Measurements from ENCODE around the gene TSC1.
"Not testable (repeated sequence)": the region's sequence is repeated elsewhere in the genome, so short reads cannot be mapped to it uniquely, and the experiment has no call there.

The TSC1 gene

DNA sequence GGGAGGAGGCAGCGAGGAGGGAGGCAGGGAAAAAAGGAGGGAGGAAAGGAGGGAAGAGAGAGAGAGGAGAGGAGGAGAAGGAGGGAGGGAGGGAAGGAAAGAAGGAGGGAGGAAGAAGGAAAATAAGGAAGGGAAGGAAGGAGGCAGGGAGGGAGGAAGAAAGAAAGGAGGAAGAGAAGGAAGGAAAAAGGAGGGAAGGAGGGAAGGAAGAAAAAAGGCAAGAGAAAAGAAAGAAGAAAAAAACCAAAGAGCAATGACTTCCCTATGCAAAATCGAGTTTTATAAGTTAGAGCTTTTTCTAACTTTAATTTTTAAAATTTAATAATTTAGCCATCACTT is 33.7 kb upstream of the TSC1 start:
- DNase-seq (ENCODE audit: low read depth in 2 of 3, low spot score in 1 of 3) = no peak

DNA sequence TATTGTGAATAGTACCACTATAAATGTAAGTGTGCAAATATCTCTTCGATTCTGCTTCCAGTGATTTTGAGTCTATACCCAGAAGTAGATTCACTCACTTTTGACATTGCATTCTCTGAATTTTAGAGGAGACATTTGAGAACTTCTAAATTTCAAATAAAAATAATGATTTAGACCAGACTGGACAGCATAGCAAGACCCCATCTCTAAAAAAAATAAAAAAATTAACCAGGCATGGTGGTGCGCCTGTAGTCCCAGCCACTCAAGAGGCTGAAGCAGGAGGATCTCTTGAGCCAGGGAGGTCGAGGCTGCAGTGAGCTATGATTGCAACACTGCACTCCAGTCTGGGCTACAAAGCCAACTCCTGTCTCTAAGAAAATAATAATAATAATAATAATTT is 32.2 kb upstream of the TSC1 start:
- DNase-seq (ENCODE audit: low read depth in 2 of 3, low spot score in 1 of 3) = no peak

DNA sequence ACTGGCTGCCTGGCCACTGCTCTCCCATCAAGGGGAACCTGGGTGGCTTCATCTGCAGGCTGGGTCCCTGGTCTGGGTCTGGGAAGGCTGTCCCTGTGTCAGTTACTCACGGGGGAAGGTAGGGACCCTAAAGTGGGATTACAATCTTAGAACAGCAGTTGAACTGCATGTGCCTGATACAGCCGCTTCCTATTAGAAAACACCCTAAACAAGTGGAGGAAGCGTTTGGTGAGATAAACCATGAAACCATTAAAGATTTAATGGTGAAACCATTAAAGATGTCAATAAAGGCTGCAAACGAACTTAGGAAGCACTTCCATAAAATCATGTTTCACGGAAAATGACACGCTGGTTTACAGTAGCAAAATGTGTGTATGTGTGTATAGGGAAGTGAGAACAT is 31.5 kb upstream of the TSC1 start:
- no peak for DNase-seq (ENCODE audit: low read depth in 2 of 3, low spot score in 1 of 3)

DNA sequence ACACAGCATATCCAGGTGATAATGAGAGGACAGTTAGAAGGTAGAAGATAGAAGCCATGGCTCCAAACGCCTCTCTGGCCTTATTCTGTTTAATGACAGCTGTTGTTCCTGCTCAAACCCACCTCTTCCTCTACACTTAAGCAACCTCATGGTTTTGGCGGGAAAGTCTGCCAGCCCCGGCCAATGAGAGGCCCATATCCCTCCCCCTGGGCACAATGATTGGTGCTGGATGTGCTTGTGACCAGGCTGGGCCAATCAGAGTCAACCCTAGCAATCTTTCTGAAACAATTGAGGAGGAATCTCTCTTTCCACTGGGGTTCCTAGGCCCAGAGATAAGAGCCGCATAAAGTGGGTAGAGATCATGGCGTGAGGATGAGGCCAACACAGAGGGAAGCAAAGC is 29.3 kb upstream of the TSC1 start:
- DNase-seq (ENCODE audit: low read depth in 2 of 3, low spot score in 1 of 3) = peak in 2 of 3 donors; percentile 8

DNA sequence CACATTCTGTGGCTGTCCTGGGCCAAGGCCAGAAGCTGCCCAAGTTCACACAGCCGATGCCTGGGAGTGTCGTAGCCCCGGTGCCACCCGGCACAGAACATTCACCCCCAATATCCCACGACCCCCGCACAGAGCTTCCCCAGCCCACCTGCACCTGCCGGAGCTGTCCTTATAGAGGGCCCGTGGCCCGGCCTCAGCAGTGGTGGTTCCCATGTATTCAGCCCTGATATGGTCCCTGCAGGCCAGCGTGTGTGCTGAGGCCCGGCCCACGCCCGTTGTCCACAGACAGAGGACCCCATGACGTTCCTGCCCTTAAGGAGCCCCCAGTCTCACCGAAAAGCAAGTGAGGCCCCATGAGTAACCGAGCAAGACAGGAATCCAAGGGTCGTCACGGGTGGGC is 28.8 kb upstream of the TSC1 start:
- no peak for DNase-seq (ENCODE audit: low read depth in 2 of 3, low spot score in 1 of 3)

DNA sequence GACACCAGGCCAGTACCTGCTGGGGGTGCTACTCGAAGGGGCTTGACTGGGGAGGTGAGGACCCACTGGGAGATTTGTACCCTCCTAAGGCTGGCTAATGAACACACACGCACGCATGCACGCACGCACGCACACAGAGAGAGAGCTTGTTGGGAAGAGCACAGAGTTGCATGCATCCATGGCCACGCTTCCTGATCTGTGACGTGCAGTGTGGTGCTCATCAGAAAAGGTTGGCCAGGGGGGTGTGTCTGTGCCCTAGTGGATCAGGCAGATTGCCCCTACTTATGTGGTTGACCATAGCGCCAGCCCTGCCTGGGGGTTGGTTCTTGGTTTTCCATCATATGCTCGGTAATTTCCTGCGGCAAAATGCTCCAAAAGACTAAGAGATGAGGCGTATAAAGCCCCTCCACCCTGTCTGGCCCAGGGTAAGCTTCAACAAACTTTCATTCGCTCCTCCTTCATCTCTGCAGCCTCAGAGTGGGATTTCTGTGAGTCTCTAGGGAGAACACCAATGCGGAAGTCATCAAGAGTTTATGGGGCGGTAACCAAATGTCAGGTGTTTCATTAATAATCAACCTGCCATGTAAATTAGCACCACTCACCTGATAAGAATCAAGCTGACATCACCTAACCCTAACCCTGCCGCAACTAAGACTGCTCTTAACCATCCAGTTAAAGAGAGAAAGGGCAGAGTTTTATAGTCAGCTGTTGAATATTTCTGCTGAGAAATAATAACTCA is 26.1 kb upstream of the TSC1 start:
- DNase-seq (ENCODE audit: low read depth in 2 of 3, low spot score in 1 of 3) = no peak

DNA sequence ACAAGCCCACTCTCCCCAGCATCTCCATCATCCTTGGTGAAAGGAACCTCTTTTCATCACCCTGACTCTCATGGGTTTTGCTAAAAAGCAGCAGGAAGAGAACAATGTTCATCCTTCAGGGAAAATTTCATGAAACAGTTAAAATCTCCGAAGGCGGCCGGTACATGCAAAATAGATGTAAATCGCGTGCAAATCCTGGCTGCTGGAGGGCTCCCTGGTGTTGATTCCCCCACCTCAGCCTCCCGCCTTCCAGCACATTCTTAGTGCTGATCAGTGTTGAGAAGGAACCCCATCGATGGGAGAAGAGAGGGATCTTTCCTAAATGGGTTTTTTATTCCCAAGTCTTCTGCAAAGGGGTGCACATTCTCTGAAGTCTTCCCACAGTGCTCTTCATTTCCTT is 25.4 kb upstream of the TSC1 start:
- DNase-seq (ENCODE audit: low read depth in 2 of 3, low spot score in 1 of 3) = no peak

DNA sequence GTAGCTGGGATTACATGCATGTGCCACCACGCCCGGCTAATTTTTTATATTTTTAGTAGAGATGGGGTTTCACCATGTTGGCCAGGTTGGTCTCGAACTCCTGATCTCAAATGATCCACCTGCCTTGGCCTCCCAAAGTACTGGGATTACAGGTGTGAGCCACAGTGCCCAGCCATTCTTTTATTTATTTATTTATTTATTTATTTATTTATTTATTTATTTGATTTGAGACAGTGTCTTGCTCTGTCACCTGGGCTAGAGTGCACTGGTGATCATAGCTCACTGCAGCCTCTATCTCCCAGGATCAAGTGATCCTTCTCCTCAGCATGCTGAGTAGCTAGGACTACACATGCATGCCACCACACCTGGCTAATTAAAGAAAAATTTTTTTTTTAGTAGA is 23.5 kb upstream of the TSC1 start:
- DNase-seq (ENCODE audit: low read depth in 2 of 3, low spot score in 1 of 3) = not testable (repeated sequence)

DNA sequence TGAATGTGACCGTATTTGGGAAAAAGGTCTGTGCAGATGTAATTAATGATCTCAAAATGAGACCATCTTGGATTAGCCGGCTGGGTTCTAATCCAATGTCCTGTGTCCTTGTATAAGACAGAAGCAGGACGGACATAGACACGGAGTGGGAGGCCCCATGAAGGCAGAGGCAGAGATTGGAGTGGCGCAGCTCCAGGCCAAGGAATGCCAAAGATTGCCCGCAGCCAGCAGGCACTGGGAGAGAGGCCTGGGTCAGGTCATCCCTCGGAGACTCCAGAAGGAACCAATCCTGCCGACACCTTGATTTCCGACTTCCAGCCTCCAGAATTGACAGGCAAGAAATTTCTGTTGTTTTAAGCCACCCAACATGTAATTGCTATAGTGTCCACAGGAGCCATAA is 21.1 kb upstream of the TSC1 start:
- no peak for DNase-seq (ENCODE audit: low read depth in 2 of 3, low spot score in 1 of 3)

DNA sequence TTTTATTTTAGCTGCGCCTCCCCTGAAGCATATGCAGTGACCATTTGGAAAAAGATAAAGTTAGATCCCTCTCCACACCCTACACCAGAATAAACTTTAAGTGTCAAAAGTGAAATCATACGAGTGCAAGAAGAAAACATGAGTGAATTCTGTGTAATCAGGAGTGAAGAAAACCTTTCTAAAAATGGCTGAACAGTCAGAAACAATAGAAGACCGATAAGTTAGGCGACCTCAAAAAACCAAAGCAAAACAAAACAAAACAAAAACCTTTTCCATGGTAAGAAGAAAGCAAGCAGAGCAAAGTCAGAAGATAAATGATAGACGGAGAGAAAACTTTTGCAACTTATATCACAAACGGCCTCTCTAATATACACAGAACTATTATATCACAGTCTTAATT is 16.6 kb upstream of the TSC1 start:
- no peak for DNase-seq (ENCODE audit: low read depth in 2 of 3, low spot score in 1 of 3)

DNA sequence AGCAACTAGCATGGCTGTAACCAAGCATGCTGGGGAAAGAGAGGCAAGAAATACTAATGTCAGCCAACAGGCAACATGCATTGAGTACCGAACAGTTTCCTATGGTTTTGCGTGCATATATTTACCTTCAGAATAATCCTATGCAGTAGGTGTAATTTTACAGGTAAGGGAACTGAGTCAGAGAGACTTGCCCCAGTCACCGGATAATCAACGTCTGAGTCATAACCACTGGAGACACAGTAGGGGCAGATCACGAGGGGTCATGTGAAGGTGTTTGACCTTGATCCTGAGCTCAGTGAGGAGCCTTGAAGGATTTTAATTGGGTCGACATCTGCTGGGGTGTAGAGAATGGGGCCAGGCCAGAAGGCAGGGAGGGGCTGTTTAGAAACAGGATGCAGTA is 13.4 kb upstream of the TSC1 start:
- DNase-seq (ENCODE audit: low read depth in 2 of 3, low spot score in 1 of 3) = no peak

DNA sequence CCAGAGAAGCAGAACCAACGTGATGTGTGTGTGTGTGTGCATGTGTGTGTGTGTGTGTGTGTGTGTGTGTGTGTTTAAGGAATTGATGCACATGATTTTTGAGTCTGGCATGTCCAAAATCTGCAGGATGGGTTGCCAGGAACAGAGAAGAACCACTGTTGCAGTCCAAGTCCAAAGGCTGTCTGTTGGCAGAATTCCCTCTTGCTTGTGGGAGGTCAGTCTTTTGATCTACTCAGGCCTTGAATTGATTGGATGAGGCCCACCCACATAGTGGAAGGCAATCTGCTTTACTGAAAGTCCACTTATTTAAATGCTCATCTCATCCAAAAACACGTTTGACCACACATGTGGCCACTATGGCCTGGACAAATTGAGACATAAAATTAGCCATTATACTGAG is 11.4 kb upstream of the TSC1 start:
- DNase-seq (ENCODE audit: low read depth in 2 of 3, low spot score in 1 of 3) = no peak

DNA sequence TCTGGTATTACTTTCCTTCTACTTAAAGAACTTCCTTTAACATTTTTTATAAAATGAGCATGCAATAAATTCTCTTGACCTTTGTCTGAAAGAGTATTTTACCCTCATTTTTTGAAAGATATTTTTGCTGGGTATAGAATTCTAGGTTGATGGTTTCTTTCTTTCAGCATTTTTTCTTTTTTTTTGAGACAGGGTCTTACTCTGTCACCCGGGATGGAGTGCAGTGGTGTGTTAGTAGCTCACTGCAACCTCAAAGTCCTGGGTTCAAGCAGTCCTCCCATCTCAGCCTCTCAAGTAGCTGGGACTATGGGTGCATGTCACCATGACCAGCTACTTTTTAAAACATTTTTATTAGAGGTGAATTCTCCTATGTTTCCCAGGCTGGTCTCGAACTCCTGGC is 10.7 kb upstream of the TSC1 start:
- no peak for DNase-seq (ENCODE audit: low read depth in 2 of 3, low spot score in 1 of 3)

DNA sequence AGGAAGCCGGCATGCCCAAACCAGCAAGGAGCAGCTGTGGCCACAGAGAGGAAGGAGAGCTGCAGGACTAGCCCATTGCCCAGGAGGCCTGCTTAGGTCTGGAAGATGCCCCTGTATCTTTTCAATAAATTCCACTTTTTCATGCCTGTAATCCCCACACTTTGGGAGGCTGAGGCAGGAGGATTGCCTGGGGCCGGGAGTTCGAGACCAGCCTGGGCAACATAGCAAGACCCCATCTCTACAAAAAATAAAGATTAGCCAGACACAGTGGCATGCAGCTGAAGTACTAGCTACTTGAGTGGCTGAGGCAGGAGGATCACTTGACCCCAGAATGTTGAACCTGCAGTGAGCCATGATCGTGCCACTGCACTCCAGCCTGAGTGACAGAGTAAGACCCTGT is 5.3 kb upstream of the TSC1 start:
- DNase-seq (ENCODE audit: low read depth in 2 of 3, low spot score in 1 of 3) = no peak

DNA sequence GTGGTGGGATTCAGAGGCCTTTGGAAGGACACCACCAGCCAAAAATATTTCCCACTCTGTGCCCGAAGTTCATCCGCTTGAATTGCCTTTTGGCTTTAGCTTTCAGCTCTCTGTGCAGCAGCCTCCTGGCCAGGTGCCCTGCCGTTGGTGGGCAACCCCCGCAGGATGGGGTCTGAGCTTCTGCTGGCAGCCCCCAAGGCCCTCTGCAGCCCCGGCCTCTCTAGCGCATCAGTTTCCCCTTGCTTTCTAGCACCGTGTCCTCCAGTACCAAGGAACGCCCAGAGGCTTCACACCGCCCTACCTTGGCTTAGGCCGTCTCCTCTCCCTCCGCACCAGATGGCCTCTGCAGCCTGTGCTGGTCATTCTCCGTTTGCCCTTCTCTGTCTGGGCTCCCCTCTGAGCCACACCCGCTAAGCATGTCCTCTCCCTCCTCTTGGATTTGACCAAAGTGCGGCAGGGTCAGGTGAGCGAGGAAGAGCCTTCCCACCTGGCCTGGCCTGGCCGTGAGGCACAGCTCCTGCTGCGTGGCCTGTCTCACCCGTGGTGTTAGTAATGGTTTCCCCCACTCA is 4.2 kb upstream of the TSC1 start:
- no peak for DNase-seq (ENCODE audit: low read depth in 2 of 3, low spot score in 1 of 3)

DNA sequence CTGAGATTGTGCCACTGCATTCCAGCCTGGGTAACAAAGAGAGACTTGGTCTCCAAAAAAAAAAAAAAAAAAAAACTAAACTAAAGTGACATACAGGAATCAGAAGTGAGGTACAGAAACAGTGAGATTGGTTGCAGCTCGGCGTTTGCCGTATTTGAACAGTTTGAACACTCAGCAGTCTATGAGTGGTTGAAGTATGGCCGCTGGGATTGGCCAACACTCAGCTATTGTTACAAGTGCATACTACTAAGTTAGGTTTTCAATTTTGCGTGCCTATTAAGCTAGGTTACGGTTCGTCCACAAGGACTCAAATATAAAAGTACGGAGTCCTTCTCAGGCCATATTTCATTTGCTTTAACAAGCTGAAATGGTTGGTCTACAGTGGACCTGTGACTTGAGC is 3.3 kb upstream of the TSC1 start:
- DNase-seq (ENCODE audit: low read depth in 2 of 3, low spot score in 1 of 3) = no peak

DNA sequence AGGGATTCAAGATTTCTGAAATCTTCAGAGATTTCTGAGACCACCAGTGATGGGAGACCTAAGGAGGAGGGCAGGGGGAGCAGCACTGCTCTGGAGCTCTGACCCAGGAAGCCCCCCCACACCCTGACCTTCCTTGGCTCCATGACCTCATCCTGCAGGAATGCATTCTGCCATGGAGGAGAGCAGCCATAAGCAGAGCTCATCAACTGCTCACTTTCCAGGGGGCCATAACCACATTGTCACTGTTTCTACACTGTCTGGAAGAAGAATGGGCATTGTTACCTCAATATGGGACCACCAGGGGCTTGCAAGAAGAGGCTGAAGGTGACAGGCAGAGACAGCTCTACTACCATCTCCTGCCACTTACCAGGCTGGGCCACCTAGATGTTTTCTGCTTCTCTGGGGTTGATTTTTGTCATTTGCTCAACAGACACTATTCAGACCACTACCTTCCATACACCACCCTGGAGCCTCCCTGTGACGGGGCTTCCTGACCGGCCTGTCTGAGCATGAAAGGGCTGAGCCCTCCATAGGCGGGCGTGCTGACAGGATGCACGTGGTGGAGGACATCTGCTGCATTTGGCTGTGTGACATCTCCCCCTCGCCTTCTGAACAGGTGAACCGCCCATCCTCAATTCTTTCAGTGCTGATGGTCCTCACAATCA is 2.3 kb upstream of the TSC1 start:
- DNase-seq (ENCODE audit: low read depth in 2 of 3, low spot score in 1 of 3) = no peak

DNA sequence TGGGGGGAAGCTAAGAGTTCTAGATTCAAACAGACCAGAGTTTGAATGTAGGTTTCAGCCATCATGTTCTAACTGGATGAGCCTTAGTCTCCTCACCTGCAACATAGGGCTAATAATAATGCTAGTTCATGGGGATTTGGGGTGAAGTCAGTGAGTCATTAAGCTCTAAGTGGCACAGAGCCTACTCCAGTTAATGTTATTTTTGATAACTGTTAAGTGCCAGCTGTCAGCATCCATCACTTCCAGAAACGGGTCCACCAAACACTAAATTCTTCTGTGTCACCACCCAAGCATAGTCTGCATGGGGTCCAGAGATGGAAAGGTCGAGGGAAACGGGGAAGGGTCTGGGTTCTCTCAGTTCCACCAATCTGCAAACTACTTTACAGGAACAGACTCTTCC is 1.8 kb upstream of the TSC1 start:
- no peak for DNase-seq (ENCODE audit: low read depth in 2 of 3, low spot score in 1 of 3)

DNA sequence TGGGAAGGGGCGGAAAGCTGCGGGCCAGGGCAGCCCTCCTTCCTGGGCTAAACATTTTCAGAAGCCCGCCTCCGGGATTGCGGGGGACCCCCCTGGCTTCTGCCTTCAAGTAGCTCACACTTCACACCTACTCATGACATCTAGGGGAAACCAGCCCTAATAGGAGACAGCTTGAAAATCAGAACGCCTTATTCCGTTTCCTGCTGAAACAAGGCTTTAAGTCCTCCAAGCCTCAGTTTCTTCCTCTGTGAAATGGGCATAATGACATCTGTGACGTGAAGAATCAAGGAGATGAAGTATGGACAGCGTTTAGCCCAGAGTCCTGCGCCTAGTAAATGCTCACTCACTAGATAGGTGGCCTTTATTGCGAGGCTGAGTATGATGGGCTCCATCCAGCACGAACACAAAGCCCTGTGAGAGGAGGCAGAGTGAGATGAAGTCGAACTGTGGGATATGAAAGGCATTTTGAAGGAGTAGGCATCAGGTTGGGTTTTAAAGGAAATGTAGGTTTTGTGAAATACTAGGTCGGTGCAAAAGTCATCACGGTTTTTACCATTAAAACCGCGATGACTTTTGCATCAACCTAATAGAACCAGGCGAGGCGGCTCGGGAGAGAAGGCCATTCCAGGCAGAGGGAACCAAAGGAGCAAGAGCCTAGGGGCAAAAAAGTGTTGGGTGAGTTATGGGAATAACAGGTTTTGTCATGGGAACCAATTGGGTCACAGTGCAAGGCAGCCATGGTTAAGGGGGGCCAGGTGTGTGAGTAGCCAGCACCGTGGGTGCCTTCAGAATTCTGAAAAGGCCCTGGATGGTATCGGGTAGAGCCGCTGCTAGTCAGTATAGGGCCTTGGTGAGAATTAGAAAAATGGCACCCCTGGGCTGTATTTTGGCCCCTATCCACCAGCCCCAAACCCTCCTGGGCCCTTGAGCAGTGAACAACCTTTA is 1.0 kb upstream of the TSC1 start:
- DNase-seq (ENCODE audit: low read depth in 2 of 3, low spot score in 1 of 3) = no peak

DNA sequence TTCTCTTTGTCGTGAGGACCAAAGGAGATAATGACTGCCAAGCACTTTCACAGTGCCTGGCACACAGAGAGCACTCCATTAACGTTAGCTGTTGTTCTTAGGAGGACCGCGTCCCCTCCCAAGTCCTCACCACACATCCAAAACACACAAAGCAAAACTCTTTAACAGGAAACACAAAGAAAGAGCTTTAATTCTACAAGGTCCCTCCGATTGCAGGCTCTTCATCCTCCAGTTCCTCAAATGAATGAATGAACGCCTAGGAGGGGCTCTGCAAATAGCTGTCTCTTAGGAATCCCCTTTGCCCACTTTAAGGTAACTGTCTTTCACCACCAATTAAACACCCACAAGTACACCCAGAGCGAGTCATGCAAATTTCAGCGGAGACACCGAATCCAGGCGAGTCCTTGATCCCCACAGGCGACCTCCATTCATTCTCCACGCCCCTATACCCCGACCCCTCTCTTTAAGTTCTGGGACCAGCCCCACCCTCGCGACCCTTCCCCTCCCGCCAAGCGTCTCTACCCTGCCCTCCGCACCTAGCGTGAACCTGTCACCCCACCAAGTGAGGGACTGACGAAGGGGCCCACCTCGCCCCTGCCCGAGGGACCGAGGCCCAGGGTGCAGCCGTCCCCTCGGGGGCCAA is 644 bp downstream of the TSC1 start:
- no peak for DNase-seq (ENCODE audit: low read depth in 2 of 3, low spot score in 1 of 3)

DNA sequence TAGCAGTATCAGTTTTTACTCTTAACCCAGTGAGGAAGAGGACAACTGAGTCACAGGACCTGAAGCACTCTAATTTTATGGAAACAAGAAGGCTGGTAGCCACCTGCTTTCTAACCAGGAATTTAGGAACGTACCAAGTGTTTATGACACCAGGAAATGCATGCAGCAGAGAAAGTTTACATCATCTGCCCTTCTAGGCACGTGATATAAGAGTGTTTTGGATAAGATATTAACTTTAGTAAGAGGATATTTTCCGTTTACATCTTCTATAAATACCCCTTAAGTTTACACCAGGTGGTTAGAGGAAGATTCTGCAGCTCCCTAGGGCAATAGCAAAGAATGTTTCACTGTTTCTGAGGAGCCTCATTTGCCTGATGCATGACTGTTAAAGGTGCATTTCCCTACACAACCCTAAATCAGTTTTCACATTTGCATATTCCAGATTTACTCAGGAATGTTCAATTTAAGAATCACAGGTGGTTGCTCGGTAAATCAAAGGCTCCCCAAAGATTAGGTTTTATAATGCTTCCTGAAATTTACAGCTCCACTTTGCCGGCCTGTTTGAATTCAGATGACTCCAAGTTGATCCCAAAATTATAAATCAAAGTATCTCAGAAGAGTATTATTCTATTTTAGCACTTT is 1.8 kb downstream of the TSC1 start:
- no peak for DNase-seq (ENCODE audit: low read depth in 2 of 3, low spot score in 1 of 3)
